OCI-LY1 (cell line): ENCODE data around the gene AKR7A3.

ENCODE experiments used
- H2AFZ ChIP-seq: fragments of 200-600 bp; sonication (generic), shearing (Covaris generic); 2 replicates; pipeline ENCODE4 v1.6.0; 2014; ENCODE audit warnings: antibody characterized with exemption, mild to moderate bottlenecking, low read length
- H3F3A ChIP-seq: fragments of 200-600 bp; sonication (generic), shearing (Covaris generic); 2 replicates; pipeline ENCODE4 v1.6.0; 2014; ENCODE audit warnings: mild to moderate bottlenecking, antibody characterized with exemption, low read length, moderate library complexity; ENCODE audit not compliant: insufficient read depth
- H3K27ac ChIP-seq: fragments of 200-600 bp; sonication (generic); 2 replicates; pipeline ENCODE4 v1.5.1; 2014; ENCODE audit warnings: low read length, mixed run types, mild to moderate bottlenecking, low read depth; ENCODE audit not compliant: poor library complexity, severe bottlenecking
- H3K27me3 ChIP-seq: fragments of 200-600 bp; sonication (generic); 2 replicates; pipeline ENCODE4 v1.6.0; 2014; ENCODE audit warnings: antibody characterized with exemption, mild to moderate bottlenecking, low read length, moderate library complexity; ENCODE audit not compliant: insufficient read depth
- H3K36me3 ChIP-seq: fragments of 200-600 bp; sonication (generic); 2 replicates; pipeline ENCODE4 v1.6.1; 2014; ENCODE audit warnings: mild to moderate bottlenecking, antibody characterized with exemption, low read length, moderate library complexity, mixed read lengths; ENCODE audit not compliant: insufficient read depth
- H3K4me1 ChIP-seq: fragments of 200-600 bp; sonication (generic); 2 replicates; pipeline ENCODE4 v1.5.1; 2014; ENCODE audit warnings: mild to moderate bottlenecking, low read length, moderate library complexity; ENCODE audit not compliant: insufficient read depth, severe bottlenecking
- H3K4me2 ChIP-seq: fragments of 200-600 bp; sonication (generic), shearing (Covaris generic); 2 replicates; pipeline ENCODE4 v1.6.1; 2014; ENCODE audit warnings: low read length
- H3K4me3 ChIP-seq: fragments of 200-600 bp; sonication (generic); 2 replicates; pipeline ENCODE4 v1.5.1; 2014; ENCODE audit warnings: low read length, low read depth, mild to moderate bottlenecking, mixed read lengths; ENCODE audit not compliant: poor library complexity, severe bottlenecking
- H3K79me2 ChIP-seq: fragments of 200-600 bp; shearing (Covaris generic); 2 replicates; pipeline ENCODE4 v1.6.1; 2016; ENCODE audit warnings: mixed run types, low read length, mixed read lengths; ENCODE audit not compliant: insufficient read depth
- H3K9ac ChIP-seq: fragments of 200-600 bp; sonication (generic), shearing (Covaris generic); 2 replicates; pipeline ENCODE4 v1.6.1; 2014; ENCODE audit warnings: mild to moderate bottlenecking, low read length, mixed read lengths
- H3K9me2 ChIP-seq: fragments of 200-600 bp; sonication (generic), shearing (Covaris generic); 2 replicates; pipeline ENCODE4 v1.6.1; 2014; ENCODE audit warnings: low read depth, mild to moderate bottlenecking, low read length, mixed read lengths
- H3K9me3 ChIP-seq: fragments of 200-600 bp; shearing (Covaris generic); 2 replicates; pipeline ENCODE4 v1.6.1; 2014; ENCODE audit warnings: low read length, mixed read lengths
- H4K20me1 ChIP-seq: fragments of 200-600 bp; sonication (generic), shearing (Covaris generic); 2 replicates; pipeline ENCODE4 v1.6.0; 2016; ENCODE audit warnings: mild to moderate bottlenecking, low read length; ENCODE audit not compliant: insufficient read depth
- EZH2 ChIP-seq: fragments of 200-600 bp; sonication (generic), shearing (Covaris generic); IDR thresholded peaks from 2 replicates; pipeline ENCODE4 v1.8.0; 2017; ENCODE audit warnings: borderline replicate concordance, mixed run types, mild to moderate bottlenecking, antibody characterized with exemption, low read length, moderate library complexity, mixed read lengths
- TF ChIP-seq, protein P1 (sequence below): fragments of 200-600 bp; sonication (generic), shearing (Covaris generic); IDR thresholded peaks from 2 replicates; pipeline ENCODE4 v1.5.1; 2017; ENCODE audit warnings: mild to moderate bottlenecking, antibody characterized with exemption, low read length, moderate library complexity, mixed read lengths

AKR7A3 gene

DNA sequence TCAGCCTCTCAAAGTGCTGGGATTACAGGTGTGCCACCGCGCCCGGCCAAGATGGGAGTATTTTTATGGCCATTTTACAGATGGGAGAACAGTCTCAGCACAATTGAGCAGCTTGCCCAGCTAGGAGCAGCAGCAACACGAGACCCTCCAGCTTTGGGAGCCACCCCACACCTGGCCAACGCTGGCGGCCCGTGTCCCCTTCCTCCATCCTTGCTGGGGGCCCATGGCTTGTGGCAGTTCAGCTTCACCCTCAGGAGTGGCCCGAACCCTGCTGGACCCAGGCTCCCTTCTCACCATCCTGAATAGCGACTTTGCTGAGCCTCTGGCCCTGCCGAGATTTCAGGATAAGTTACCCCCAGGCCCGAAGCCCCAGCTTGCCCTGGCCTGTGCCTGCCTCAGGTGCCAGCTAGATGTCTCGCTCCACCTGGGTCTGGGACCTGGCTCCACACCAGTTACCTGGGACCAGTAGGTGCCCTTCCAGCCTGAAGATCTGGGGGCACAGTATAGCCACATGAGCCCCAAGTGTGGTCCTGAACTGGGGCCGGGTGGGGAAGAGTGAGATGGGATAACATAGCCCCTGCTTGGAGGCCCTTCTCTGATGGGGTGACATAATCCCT lies 42.8 kb upstream of the AKR7A3 start:
- Histone ChIP-seq H3K9me2 (no peaks in the 10 kb centered on the region), H4K20me1 (no peaks in the 10 kb centered on the region), H3K9me3 (no peaks in the 10 kb centered on the region), H3K27ac (no peak overlapping the region), H2AFZ (no peak overlapping the region), H3K4me1 (peaks cover 2% of the 10 kb centered on the region), H3K36me3 (no peaks in the 10 kb centered on the region), H3K79me2 (no peaks in the 10 kb centered on the region), H3K4me3 (no peak overlapping the region), H3K27me3 (no peaks in the 10 kb centered on the region), H3K9ac (no peak overlapping the region), H3K4me2 (no peak overlapping the region), H3F3A (no peaks in the 10 kb centered on the region)
- no peak for TF ChIP-seq EZH2
- TF ChIP-seq, protein P1, sequence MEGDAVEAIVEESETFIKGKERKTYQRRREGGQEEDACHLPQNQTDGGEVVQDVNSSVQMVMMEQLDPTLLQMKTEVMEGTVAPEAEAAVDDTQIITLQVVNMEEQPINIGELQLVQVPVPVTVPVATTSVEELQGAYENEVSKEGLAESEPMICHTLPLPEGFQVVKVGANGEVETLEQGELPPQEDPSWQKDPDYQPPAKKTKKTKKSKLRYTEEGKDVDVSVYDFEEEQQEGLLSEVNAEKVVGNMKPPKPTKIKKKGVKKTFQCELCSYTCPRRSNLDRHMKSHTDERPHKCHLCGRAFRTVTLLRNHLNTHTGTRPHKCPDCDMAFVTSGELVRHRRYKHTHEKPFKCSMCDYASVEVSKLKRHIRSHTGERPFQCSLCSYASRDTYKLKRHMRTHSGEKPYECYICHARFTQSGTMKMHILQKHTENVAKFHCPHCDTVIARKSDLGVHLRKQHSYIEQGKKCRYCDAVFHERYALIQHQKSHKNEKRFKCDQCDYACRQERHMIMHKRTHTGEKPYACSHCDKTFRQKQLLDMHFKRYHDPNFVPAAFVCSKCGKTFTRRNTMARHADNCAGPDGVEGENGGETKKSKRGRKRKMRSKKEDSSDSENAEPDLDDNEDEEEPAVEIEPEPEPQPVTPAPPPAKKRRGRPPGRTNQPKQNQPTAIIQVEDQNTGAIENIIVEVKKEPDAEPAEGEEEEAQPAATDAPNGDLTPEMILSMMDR: no peak

DNA sequence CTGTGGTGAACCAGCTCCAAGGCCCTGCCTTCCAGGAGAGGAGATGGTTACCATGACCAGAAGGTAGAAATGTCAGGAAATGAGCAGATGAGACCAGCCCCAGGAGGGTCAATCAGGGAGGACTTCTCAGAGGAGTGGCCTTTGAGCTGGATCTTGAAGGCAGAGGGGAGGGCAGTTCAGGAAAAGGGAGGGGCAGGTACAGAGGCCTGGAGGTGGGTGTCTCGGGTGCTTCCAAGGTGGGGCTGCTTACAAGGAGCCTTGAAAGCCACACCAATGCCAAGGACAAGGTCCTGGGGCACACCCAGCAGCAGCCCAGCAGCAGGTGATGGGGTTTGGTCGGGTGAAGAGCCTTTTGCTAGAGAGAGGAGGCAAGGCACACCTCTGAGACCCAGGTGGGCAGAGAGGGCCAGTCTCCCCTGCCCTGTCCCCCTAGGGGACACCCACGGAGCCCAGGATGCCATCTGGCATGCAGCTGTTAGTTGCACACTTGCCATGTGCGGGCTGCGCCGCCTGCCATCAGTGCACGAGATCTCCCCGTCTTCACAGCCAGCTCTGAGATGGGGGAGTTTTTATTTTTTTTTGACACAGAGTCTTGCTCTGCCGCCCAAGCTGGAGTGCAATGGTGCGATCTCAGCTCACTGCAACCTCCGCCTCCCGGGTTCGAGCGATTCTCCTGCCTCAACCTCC lies 42.0 kb upstream of the AKR7A3 start:
- H3K79me2 ChIP-seq: no peaks in the 10 kb centered on the region
- H3K9me2 ChIP-seq: no peaks in the 10 kb centered on the region
- H2AFZ ChIP-seq: no peak overlapping the region
- H3K9me3 ChIP-seq: no peaks in the 10 kb centered on the region
- H3K4me1 ChIP-seq: peaks cover 10% of the 10 kb centered on the region
- H3K4me2 ChIP-seq: no peak overlapping the region
- H3K4me3 ChIP-seq: no peak overlapping the region
- H3K36me3 ChIP-seq: no peaks in the 10 kb centered on the region
- no peaks in the 10 kb centered on the region for H4K20me1 ChIP-seq
- H3K27me3 ChIP-seq: no peaks in the 10 kb centered on the region
- H3K27ac ChIP-seq: no peak overlapping the region
- H3K9ac ChIP-seq: no peak overlapping the region
- no peaks in the 10 kb centered on the region for H3F3A ChIP-seq
- TF ChIP-seq, protein P1: no peak
- TF ChIP-seq EZH2: no peak

DNA sequence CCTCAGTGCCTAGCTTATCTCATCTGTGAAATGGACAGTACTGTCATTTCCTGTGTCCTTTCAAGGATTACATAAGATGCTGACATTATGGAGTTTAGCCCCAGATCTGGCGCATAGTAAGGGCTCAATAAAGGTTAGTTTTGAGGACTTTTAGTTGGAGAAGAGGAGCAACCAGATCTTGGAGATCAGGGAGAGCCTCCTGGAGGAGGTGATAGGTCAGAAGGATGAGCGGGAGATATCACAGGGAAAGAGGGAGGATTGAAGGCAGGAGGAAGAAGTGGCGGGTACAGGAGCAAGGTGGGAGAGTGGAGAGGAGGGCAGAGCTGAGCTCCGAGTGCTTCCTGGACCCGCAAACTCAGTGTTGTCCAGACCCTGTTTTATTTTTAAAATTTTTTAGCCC lies 41.0 kb upstream of the AKR7A3 start:
- H3K4me3 ChIP-seq: no peak overlapping the region
- no peaks in the 10 kb centered on the region for H3K79me2 ChIP-seq
- peaks cover 13% of the 10 kb centered on the region for H3K4me1 ChIP-seq
- H3K27ac ChIP-seq: no peak overlapping the region
- no peaks in the 10 kb centered on the region for H3K9me3 ChIP-seq
- H3F3A ChIP-seq: no peaks in the 10 kb centered on the region
- H4K20me1 ChIP-seq: no peaks in the 10 kb centered on the region
- peaks cover 7% of the 10 kb centered on the region for H3K36me3 ChIP-seq
- no peak overlapping the region for H2AFZ ChIP-seq
- H3K9ac ChIP-seq: no peak overlapping the region
- TF ChIP-seq EZH2: no peak
- TF ChIP-seq, protein P1: no peak
- no peaks in the 10 kb centered on the region for H3K27me3 ChIP-seq
- no peaks in the 10 kb centered on the region for H3K9me2 ChIP-seq
- no peak overlapping the region for H3K4me2 ChIP-seq
